Karpas-422 (cell line): Measurements from ENCODE around the gene SVOP. TPM values are rescaled to one million over a fixed set of nuclear protein-coding genes. Genes with fewer than 3 reads are reported as not detected.
"Not testable (repeated sequence)": the region's sequence is repeated elsewhere in the genome, so short reads cannot be mapped to it uniquely, and the experiment has no call there.

Source experiments
- DNase-seq: peaks from one replicate; pipeline ENCODE4 v3.0.0-alpha.2; 2015
- H2AFZ ChIP-seq: fragments of 200-600 bp; sonication (generic); 2 replicates; pipeline ENCODE4 v1.6.1; 2014; ENCODE audit warnings: antibody characterized with exemption, low read length, mixed read lengths
- H3K27ac ChIP-seq: fragments of 200-600 bp; sonication (generic); 2 replicates; pipeline ENCODE4 v1.5.1; 2014; ENCODE audit warnings: mild to moderate bottlenecking, low read length, moderate library complexity
- H3K27me3 ChIP-seq: fragments of 200-600 bp; sonication (generic); 2 replicates; pipeline ENCODE4 v1.6.1; 2014; ENCODE audit warnings: low read length, mixed read lengths
- H3K36me3 ChIP-seq: fragments of 200-600 bp; sonication (generic); 2 replicates; pipeline ENCODE4 v1.6.1; 2014; ENCODE audit warnings: low read length, mixed read lengths; ENCODE audit not compliant: insufficient read depth
- H3K4me1 ChIP-seq: fragments of 200-600 bp; sonication (generic); 2 replicates; pipeline ENCODE4 v1.6.1; 2014; ENCODE audit warnings: mild to moderate bottlenecking, low read length, mixed read lengths
- H3K4me2 ChIP-seq: fragments of 200-600 bp; sonication (generic); 2 replicates; pipeline ENCODE4 v1.6.1; 2014; ENCODE audit warnings: low read length, low read depth, mild to moderate bottlenecking; ENCODE audit not compliant: poor library complexity, severe bottlenecking
- H3K4me3 ChIP-seq: fragments of 200-600 bp; sonication (generic); 2 replicates; pipeline ENCODE4 v1.5.1; 2014; ENCODE audit warnings: mild to moderate bottlenecking, antibody characterized with exemption, low read length, mixed read lengths
- H3K79me2 ChIP-seq: fragments of 200-600 bp; sonication (generic); 2 replicates; pipeline ENCODE4 v1.6.1; 2014; ENCODE audit warnings: mild to moderate bottlenecking, low read length, mixed read lengths
- H3K9ac ChIP-seq: fragments of 200-600 bp; sonication (generic); 2 replicates; pipeline ENCODE4 v1.6.0; 2014; ENCODE audit warnings: low read length
- H3K9me2 ChIP-seq: fragments of 200-600 bp; sonication (generic), shearing (Covaris generic); replicated peaks from 2 replicates; pipeline ENCODE4 v1.6.0; 2014; ENCODE audit warnings: mild to moderate bottlenecking, low read length, moderate library complexity; ENCODE audit not compliant: insufficient read depth
- H3K9me3 ChIP-seq: fragments of 300-700, 200-600 bp; sonication (generic); 2 replicates; pipeline ENCODE4 v1.6.1; 2014; ENCODE audit warnings: low read length, mixed read lengths
- H4K20me1 ChIP-seq: fragments of 200-600 bp; sonication (generic); 2 replicates; pipeline ENCODE4 v1.6.1; 2014; ENCODE audit warnings: mild to moderate bottlenecking, antibody characterized with exemption, low read length, low read depth; ENCODE audit not compliant: insufficient read depth
- total RNA-seq: library from RNA; depleted of rRNA; stranded (reverse); fragments of >200 nt; shearing (Covaris generic); gene quantifications from 2 replicates; pipeline ENCODE4 v1.2.3, GENCODE V29; 2014; ENCODE audit warnings: low replicate concordance

Gene SVOP
- total RNA-seq, 1 experiment from 2014 or later: not detected

DNA sequence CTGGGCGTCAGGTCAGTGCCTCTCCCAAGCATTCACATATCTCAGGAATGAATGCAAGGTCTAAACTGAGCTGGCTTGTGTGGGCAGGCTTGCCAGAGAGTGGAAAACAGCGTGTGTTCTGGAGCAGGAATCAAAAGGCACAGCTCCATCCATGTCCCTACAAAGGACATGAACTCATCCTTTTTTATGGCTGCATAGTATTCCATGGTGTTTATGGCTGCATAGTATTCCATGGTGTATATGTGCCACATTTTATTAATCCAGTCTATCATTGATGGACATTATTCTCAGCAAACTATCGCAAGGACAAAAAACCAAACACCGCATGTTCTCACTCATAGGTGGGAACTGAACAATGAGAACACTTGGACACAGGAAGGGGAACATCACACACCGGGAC is 30.8 kb downstream of the SVOP start:
- not testable (repeated sequence) for DNase-seq, H3K9ac ChIP-seq, H4K20me1 ChIP-seq, H3K27ac ChIP-seq, H3K9me3 ChIP-seq, H3K4me3 ChIP-seq, H3K4me1 ChIP-seq, H2AFZ ChIP-seq, H3K36me3 ChIP-seq, H3K79me2 ChIP-seq, H3K9me2 ChIP-seq, H3K27me3 ChIP-seq, H3K4me2 ChIP-seq

GRCh38 chr12:108989376-108989775 is 31.5 kb downstream of the SVOP start:
- Histone ChIP-seq H3K79me2 (no peaks in the 10 kb centered on the region), H2AFZ (no peak overlapping the region), H3K9me3 (no peaks in the 10 kb centered on the region), H3K4me2 (no peak overlapping the region), H3K4me1 (no peaks in the 10 kb centered on the region), H3K4me3 (no peak overlapping the region), H3K9ac (no peak overlapping the region), H4K20me1 (no peaks in the 10 kb centered on the region), H3K27ac (no peak overlapping the region), H3K9me2 (no peaks in the 10 kb centered on the region), H3K27me3 (no peaks in the 10 kb centered on the region), H3K36me3 (no peaks in the 10 kb centered on the region)
- no peak for DNase-seq

DNA sequence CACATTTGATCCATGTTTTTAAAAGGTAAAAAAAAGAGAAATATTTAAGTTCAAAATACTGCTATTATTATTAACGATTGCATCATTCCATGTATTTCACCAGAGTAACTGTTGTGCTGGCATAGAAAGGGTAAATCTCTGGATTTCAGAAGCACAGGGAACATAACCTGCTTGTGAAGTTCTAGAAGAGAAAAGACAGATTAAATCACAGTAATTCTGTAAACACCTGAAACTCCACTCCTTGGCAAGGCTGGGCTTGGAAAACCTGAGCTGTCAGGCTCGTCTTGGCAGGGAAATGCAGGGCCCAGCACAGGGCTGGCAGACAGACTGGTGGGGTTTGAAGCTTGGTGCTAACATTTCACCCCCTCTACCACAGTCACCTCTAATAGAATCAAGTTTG is 35.1 kb downstream of the SVOP start:
- H3K9me3 ChIP-seq: no peaks in the 10 kb centered on the region
- H3K36me3 ChIP-seq: no peaks in the 10 kb centered on the region
- no peaks in the 10 kb centered on the region for H3K27me3 ChIP-seq
- H4K20me1 ChIP-seq: no peaks in the 10 kb centered on the region
- no peak overlapping the region for H2AFZ ChIP-seq
- no peak for DNase-seq
- H3K27ac ChIP-seq: no peak overlapping the region
- H3K9me2 ChIP-seq: no peaks in the 10 kb centered on the region
- H3K4me1 ChIP-seq: no peaks in the 10 kb centered on the region
- H3K79me2 ChIP-seq: no peaks in the 10 kb centered on the region
- no peak overlapping the region for H3K9ac ChIP-seq
- no peak overlapping the region for H3K4me2 ChIP-seq
- no peak overlapping the region for H3K4me3 ChIP-seq

DNA sequence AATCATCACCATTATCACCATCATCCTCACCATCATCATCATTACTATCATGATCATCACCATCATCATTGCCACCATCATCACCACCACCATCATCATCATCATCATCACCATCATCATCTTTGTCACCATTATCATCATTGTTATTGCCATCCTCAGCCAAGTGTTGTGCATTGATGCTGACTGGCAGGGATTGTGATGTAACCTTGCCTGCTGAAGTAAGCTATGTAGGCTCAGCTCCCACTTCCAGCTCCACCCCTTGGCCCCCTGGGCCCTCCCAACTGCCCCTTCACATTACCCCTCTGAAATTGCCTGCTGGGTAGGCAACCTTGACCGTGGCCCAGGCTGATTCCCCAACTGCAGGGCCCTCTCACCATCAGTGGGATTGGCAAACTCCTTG is 37.6 kb downstream of the SVOP start:
- H3K27me3 ChIP-seq: no peaks in the 10 kb centered on the region
- H3K79me2 ChIP-seq: no peaks in the 10 kb centered on the region
- no peaks in the 10 kb centered on the region for H3K4me1 ChIP-seq
- no peaks in the 10 kb centered on the region for H3K36me3 ChIP-seq
- no peak overlapping the region for H3K27ac ChIP-seq
- H2AFZ ChIP-seq: no peak overlapping the region
- H3K4me2 ChIP-seq: no peak overlapping the region
- no peaks in the 10 kb centered on the region for H3K9me3 ChIP-seq
- no peak for DNase-seq
- no peak overlapping the region for H3K4me3 ChIP-seq
- H3K9me2 ChIP-seq: no peaks in the 10 kb centered on the region
- no peak overlapping the region for H3K9ac ChIP-seq
- no peaks in the 10 kb centered on the region for H4K20me1 ChIP-seq

DNA sequence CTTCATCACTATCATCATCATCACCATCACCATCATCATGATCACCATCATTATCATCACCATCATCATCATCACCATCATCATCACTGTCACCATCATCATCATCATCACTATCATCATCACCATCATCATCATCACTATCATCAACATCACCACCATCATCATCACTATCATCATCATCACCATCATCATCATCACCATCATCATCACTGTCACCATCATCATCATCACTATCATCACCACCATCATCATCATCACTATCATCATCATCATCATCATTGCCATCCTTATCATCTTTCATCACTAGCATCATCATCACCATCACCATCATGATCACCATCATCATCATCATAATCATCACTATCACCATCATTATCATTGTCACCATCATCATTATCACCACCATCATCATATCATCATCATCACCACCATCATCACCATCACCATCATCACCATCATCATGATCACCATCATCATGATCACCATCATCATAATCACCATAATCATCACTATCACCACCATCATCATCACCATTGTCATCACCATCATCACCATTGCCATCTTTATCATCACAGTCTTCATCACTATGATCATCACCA is 38.1 kb downstream of the SVOP start:
- Histone ChIP-seq H3K9me2 (no peaks in the 10 kb centered on the region), H3K9ac (no peak overlapping the region), H3K27ac (no peak overlapping the region), H3K9me3 (no peaks in the 10 kb centered on the region), H2AFZ (no peak overlapping the region), H3K27me3 (no peaks in the 10 kb centered on the region), H3K79me2 (no peaks in the 10 kb centered on the region), H3K4me2 (no peak overlapping the region), H3K4me3 (no peak overlapping the region), H3K4me1 (no peaks in the 10 kb centered on the region), H4K20me1 (no peaks in the 10 kb centered on the region), H3K36me3 (no peaks in the 10 kb centered on the region)
- DNase-seq: no peak

- Histone ChIP-seq H3K27ac (no peak overlapping the region), H3K79me2 (no peaks in the 10 kb centered on the region), H3K9ac (no peak overlapping the region), H3K4me1 (no peaks in the 10 kb centered on the region), H3K4me3 (no peak overlapping the region), H2AFZ (no peak overlapping the region), H4K20me1 (no peaks in the 10 kb centered on the region), H3K9me2 (no peaks in the 10 kb centered on the region), H3K4me2 (no peak overlapping the region), H3K36me3 (no peaks in the 10 kb centered on the region), H3K27me3 (no peaks in the 10 kb centered on the region), H3K9me3 (no peaks in the 10 kb centered on the region)
- no peak for DNase-seq
These were observed 39.0 kb downstream of the SVOP start for GRCh38 chr12:108981835-108982234.

GRCh38 chr12:108980831-108981618 is 39.8 kb downstream of the SVOP start:
- H3K27me3 ChIP-seq: no peaks in the 10 kb centered on the region
- no peaks in the 10 kb centered on the region for H3K36me3 ChIP-seq
- no peak overlapping the region for H3K9ac ChIP-seq
- no peaks in the 10 kb centered on the region for H3K4me1 ChIP-seq
- no peak overlapping the region for H3K4me3 ChIP-seq
- H3K9me3 ChIP-seq: no peaks in the 10 kb centered on the region
- no peak for DNase-seq
- H3K4me2 ChIP-seq: no peak overlapping the region
- H2AFZ ChIP-seq: no peak overlapping the region
- no peaks in the 10 kb centered on the region for H4K20me1 ChIP-seq
- H3K27ac ChIP-seq: no peak overlapping the region
- no peaks in the 10 kb centered on the region for H3K79me2 ChIP-seq
- no peaks in the 10 kb centered on the region for H3K9me2 ChIP-seq

DNA sequence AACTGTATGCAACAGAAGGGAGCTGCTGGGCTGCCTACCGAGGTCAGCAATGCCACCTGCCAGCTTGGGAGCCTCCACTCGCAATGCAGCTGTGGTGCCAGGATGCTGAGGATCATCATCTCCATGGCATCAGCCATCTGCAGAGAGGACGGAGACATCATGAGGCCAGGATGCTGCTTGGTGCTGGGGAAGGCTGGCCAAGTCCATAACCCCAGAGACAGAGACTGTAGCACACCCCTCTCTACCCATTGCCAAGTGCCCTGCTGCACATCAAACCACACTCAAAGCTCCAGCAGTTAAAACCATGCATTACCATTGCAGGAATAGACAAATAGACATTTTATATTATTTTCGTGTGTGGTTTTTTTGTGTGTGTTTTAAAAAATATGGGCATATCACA is 43.5 kb downstream of the SVOP start:
- Histone ChIP-seq H4K20me1 (no peaks in the 10 kb centered on the region), H3K27ac (no peak overlapping the region), H3K27me3 (no peaks in the 10 kb centered on the region), H3K9me2 (no peaks in the 10 kb centered on the region), H3K4me2 (no peak overlapping the region), H3K79me2 (no peaks in the 10 kb centered on the region), H3K4me1 (no peaks in the 10 kb centered on the region), H3K9me3 (no peaks in the 10 kb centered on the region), H3K9ac (no peak overlapping the region), H2AFZ (no peak overlapping the region), H3K4me3 (no peak overlapping the region), H3K36me3 (no peaks in the 10 kb centered on the region)
- no peak for DNase-seq
